ENCODE measurements around the gene SAV1. TPM values are rescaled to one million over a fixed set of nuclear protein-coding genes. Genes with fewer than 3 reads are reported as not detected.

Gene SAV1
- total RNA-seq, 1 experiment from 2014 or later: 64.1 TPM

DNA sequence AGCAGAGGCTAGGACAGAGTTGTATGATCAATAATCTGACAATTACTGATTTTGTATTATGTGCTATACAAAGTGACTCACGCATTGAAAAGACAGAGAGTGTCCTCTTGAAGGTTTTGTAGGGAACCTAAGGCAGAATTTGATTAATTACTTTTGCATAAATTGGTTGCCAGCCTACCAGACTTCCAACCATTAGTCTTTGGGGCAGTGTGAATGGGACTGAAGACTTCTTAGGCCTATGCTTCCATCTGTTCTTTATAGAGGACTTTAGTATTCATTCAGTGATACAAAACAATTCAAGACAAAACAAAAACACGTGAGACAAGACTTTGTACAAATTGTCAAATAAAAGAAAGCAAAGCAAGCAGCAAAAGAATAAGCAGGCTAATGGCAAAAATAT lies 61.6 kb downstream of the SAV1 start:
- Mint-ChIP-seq H3K36me3 (no peaks in the 10 kb centered on the region), H3K4me1 (peaks cover 5% of the 10 kb centered on the region; the same call in 1 of the 2 replicates), H3K27ac (no peak overlapping the region), H3K27me3 (ENCODE audit: low read depth) (no peaks in the 10 kb centered on the region), H3K9me3 (no peaks in the 10 kb centered on the region), H3K4me3 (no peak overlapping the region)
- ChIA-PET POLR2A (no interaction called here), CTCF (interaction anchor here (0.6 to 1.0 kb wide), 2 partner anchors 74 to 605 kb away, joined by 3 read pairs; partner anchors contain the start of gene MAP4K5)
- ATAC-seq: no peak
- TF ChIP-seq EMX1 (CRISPR knock-in tag; IDR thresholded peaks at IDR 0.05) (no peak), STAT6 (CRISPR knock-in tag; conservative IDR thresholded peaks at IDR 0.05; ENCODE audit: low read depth) (no peak), NR3C1 (CRISPR knock-in tag; conservative IDR thresholded peaks at IDR 0.05; ENCODE audit: low read depth) (no peak), ZNF317 (CRISPR knock-in tag; IDR thresholded peaks at IDR 0.05; ENCODE audit: borderline replicate concordance, low read depth) (no peak), IRF1 (CRISPR knock-in tag; IDR thresholded peaks at IDR 0.05) (no peak), SMAD3 (CRISPR knock-in tag; IDR thresholded peaks at IDR 0.05; ENCODE audit: borderline replicate concordance) (no peak), SOX15 (CRISPR knock-in tag; IDR thresholded peaks at IDR 0.05) (no peak), GTF2I (CRISPR knock-in tag; conservative IDR thresholded peaks at IDR 0.05) (no peak)
- TF ChIP-seq, protein P1, sequence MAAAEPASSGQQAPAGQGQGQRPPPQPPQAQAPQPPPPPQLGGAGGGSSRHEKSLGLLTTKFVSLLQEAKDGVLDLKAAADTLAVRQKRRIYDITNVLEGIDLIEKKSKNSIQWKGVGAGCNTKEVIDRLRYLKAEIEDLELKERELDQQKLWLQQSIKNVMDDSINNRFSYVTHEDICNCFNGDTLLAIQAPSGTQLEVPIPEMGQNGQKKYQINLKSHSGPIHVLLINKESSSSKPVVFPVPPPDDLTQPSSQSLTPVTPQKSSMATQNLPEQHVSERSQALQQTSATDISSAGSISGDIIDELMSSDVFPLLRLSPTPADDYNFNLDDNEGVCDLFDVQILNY (CRISPR knock-in tag; IDR thresholded peaks at IDR 0.05): no peak
- DNase-seq (ENCODE audit: low spot score): no peak

- Mint-ChIP-seq H3K4me3 (no peak overlapping the region), H3K36me3 (no peaks in the 10 kb centered on the region), H3K27me3 (ENCODE audit: low read depth) (no peaks in the 10 kb centered on the region), H3K27ac (no peak overlapping the region), H3K9me3 (no peaks in the 10 kb centered on the region), H3K4me1 (peaks cover 7% of the 10 kb centered on the region)
- no peak for TF ChIP-seq FOXJ3 (CRISPR knock-in tag; IDR thresholded peaks at IDR 0.05; ENCODE audit: borderline replicate concordance)
- no peak for TF ChIP-seq OVOL2 (CRISPR knock-in tag; IDR thresholded peaks at IDR 0.05; ENCODE audit: borderline replicate concordance)
- no peak for TF ChIP-seq USF2 (CRISPR knock-in tag; IDR thresholded peaks at IDR 0.05)
- TF ChIP-seq ZNF416 (CRISPR knock-in tag; IDR thresholded peaks at IDR 0.05): no peak
- no peak for TF ChIP-seq FOXK1 (CRISPR knock-in tag; IDR thresholded peaks at IDR 0.05)
- TF ChIP-seq GTF2I (CRISPR knock-in tag; conservative IDR thresholded peaks at IDR 0.05): no peak
- no peak for TF ChIP-seq NR2C2 (CRISPR knock-in tag; IDR thresholded peaks at IDR 0.05)
- TF ChIP-seq ZNF121 (CRISPR knock-in tag; IDR thresholded peaks at IDR 0.05): no peak
- TF ChIP-seq RORB (CRISPR knock-in tag; IDR thresholded peaks at IDR 0.05): no peak
- no peak for TF ChIP-seq NFATC4 (CRISPR knock-in tag; IDR thresholded peaks at IDR 0.05)
- TF ChIP-seq, protein P2, sequence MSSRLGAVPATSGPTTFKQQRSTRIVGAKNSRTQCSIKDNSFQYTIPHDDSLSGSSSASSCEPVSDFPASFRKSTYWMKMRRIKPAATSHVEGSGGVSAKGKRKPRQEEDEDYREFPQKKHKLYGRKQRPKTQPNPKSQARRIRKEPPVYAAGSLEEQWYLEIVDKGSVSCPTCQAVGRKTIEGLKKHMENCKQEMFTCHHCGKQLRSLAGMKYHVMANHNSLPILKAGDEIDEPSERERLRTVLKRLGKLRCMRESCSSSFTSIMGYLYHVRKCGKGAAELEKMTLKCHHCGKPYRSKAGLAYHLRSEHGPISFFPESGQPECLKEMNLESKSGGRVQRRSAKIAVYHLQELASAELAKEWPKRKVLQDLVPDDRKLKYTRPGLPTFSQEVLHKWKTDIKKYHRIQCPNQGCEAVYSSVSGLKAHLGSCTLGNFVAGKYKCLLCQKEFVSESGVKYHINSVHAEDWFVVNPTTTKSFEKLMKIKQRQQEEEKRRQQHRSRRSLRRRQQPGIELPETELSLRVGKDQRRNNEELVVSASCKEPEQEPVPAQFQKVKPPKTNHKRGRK (CRISPR knock-in tag; IDR thresholded peaks at IDR 0.05; ENCODE audit: borderline replicate concordance): no peak
- TF ChIP-seq, protein P3, sequence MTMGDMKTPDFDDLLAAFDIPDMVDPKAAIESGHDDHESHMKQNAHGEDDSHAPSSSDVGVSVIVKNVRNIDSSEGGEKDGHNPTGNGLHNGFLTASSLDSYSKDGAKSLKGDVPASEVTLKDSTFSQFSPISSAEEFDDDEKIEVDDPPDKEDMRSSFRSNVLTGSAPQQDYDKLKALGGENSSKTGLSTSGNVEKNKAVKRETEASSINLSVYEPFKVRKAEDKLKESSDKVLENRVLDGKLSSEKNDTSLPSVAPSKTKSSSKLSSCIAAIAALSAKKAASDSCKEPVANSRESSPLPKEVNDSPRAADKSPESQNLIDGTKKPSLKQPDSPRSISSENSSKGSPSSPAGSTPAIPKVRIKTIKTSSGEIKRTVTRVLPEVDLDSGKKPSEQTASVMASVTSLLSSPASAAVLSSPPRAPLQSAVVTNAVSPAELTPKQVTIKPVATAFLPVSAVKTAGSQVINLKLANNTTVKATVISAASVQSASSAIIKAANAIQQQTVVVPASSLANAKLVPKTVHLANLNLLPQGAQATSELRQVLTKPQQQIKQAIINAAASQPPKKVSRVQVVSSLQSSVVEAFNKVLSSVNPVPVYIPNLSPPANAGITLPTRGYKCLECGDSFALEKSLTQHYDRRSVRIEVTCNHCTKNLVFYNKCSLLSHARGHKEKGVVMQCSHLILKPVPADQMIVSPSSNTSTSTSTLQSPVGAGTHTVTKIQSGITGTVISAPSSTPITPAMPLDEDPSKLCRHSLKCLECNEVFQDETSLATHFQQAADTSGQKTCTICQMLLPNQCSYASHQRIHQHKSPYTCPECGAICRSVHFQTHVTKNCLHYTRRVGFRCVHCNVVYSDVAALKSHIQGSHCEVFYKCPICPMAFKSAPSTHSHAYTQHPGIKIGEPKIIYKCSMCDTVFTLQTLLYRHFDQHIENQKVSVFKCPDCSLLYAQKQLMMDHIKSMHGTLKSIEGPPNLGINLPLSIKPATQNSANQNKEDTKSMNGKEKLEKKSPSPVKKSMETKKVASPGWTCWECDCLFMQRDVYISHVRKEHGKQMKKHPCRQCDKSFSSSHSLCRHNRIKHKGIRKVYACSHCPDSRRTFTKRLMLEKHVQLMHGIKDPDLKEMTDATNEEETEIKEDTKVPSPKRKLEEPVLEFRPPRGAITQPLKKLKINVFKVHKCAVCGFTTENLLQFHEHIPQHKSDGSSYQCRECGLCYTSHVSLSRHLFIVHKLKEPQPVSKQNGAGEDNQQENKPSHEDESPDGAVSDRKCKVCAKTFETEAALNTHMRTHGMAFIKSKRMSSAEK (CRISPR knock-in tag; IDR thresholded peaks at IDR 0.05; ENCODE audit: borderline replicate concordance): no peak
- ATAC-seq (no peak), DNase-seq (ENCODE audit: low spot score) (no peak)
- CTCF ChIA-PET: interaction anchor here (1.0 to 1.3 kb wide), 2 partner anchors 74 to 108 kb away, joined by 3 read pairs; partner anchors contain the start of gene MAP4K5
- POLR2A ChIA-PET: no interaction called here
Observed at GRCh38 chr14:50605766-50606165, 62.3 kb downstream of the SAV1 start.
